ENCODE data around the gene TEX14.

The TEX14 gene

DNA sequence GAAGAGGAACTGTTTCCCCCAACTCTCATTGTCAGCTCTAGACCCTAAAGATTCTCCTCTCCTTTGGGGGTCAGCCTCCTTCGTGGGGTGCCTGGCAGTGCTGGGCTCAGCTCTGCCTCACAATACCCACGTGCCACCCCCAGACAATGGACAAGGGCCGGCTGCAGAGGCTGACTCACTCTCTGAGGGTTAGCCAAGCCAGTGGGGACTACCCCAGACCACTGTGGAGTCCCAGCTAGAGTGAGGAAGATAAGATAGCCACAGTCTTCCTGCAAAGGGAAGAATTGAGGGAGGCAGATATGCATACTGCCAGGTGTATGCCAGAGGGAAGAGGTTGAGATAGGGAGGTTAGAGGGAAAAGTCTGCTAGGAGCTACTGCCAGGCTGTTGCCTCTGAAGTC is 163.9 kb downstream of the TEX14 start:
- DNase-seq (ENCODE audit: low spot score), result no peak

DNA sequence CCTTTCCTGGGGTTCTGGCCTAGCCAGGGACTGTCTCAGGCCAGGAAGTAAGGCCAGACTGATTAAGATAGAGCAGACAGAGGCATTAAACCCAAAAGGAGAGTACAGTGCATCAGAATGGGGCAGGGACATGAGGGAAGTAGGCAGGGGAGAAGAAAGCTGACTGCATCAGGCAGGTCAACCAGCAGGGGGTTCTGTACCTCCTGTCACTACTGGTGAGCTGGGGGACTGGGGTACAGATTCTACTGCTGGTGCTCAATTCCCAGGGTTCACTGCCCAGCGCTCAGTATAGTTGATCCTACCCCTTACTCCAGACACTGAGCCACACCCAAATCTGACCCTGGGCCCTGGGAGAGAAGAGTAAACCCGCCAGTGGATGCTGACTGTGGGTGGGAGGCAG is 164.5 kb downstream of the TEX14 start:
- DNase-seq (ENCODE audit: low spot score), result no peak

DNA sequence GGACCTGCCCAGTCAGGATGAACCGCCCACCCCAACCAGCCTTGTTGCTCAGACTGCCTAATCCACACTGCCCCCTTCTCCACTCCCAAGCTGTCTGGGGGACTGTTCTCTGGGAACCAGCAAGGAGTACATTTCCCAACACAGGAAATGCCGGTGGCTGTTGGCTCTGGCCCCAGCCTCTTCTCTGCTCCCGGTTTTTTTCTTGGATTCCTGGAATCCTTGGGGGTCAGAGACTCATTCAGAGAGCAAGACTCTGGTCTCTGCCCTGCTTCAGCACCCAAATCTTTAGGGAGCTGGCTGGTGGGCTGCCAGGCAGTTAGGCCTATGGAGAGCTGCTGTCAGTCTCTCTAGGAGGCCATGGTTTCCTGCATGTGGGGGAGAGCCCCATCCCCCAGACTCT is 166.6 kb downstream of the TEX14 start:
- DNase-seq (ENCODE audit: low spot score), result no peak

DNA sequence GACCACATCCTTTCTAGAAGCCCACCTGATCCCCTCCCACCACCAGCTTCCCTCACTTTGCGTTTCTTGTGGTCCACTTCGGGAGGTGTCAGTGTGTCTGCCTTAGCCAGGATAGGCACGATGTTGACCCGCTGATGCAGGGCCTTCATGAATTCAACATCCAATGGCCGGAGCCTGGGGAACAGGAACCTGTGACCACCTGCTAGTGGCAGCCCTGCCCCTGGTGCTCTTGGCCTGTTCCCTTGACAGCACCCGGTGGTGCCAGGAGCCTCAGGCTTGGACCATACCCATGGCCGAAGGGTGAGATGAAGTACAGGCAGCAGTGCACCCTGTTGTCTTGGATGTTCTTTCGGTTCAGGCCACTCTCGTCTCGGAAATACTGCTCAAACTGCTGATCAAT is 170.2 kb downstream of the TEX14 start:
- DNase-seq (ENCODE audit: low spot score), result no peak

DNA sequence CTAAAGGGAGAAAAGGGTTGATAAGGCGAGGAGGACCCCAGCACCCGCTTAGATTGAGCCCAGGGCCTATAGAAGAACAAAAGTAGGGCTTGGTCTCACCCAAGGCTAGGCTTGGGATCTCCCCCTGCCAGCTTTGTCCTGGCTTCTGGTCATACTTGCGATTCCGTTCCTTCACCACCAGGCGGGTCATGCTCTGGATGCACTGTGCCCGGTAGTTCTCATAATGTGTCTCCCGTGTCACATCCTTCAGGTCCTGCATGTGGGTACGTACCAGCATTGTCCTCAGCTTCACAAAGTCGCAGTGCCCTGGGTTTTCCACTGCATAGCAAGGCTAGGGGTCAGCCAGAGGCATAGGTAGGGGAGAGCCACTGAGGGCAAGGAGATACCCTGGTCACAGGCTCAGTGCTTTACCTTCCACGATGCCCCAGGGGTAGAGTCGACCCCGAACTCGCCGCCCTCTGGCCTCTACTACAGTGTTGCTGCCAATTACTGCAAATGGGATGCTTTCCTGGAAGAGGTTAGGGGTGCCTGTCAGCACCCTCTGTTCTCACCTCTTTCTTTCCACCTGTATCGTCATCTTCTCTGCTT is 170.9 kb downstream of the TEX14 start:
- DNase-seq (ENCODE audit: low spot score), result no peak

DNA sequence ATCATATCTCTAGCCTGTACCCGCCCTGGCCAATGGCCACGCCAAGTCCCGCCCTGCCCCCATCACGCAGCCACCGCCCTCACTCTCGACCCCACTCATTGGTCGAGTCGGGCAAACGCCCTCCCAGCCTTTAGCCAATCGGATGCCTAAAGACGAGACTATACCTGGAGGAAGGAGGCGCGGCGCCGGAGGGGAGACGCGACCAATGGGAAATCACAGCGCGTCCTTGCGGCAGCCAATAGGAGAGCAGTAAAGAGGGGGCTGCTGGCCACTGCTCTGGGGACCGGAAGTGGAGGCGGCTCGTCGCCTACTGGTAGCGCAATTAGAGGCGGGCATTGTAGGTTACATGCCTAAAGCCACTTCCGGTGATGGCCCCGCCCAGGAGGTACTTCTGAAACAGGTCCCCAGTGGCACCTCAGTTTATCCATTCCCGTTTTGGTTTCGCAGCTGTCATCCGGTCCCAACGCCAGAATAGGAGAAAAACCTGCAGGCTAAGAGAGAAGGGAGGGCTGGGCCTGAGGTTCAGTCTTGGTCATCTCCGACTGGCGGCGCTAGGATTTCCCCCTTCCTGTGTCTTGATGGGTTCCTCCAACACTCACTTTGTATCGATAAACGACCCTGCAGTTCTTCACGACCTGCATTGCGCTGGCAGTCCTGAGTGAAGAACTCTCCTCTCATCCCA is 173.8 kb downstream of the TEX14 start:
- DNase-seq (ENCODE audit: low spot score), result peak; percentile 100

DNA sequence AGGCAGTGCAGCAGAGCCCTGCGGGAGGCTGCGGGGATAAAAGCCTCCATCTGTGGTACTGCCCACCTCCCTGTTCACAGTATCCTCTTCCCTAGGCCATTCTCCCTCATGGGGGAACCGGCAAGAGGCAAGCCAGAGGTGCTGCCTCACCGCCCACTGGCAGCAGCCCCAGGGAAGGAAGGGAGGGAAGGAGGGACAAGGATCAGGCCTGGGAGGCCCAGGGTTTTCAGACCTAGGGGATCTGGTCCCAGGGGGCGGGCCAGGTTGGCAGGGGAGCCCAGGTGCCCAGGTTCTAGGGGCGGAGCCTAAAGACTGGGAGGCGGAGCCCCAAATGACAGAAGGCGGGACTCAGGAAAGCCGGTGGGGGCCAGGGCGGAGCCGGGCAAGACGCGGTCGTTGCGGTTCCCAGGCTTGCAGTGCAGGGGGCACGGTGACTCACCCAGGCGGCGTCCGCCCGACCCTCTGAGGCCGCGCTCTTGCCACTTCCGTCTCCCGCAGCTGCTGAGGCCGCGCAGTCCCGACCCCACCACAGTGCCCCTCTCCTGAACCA is 174.4 kb downstream of the TEX14 start:
- DNase-seq (ENCODE audit: low spot score), result no peak

DNA sequence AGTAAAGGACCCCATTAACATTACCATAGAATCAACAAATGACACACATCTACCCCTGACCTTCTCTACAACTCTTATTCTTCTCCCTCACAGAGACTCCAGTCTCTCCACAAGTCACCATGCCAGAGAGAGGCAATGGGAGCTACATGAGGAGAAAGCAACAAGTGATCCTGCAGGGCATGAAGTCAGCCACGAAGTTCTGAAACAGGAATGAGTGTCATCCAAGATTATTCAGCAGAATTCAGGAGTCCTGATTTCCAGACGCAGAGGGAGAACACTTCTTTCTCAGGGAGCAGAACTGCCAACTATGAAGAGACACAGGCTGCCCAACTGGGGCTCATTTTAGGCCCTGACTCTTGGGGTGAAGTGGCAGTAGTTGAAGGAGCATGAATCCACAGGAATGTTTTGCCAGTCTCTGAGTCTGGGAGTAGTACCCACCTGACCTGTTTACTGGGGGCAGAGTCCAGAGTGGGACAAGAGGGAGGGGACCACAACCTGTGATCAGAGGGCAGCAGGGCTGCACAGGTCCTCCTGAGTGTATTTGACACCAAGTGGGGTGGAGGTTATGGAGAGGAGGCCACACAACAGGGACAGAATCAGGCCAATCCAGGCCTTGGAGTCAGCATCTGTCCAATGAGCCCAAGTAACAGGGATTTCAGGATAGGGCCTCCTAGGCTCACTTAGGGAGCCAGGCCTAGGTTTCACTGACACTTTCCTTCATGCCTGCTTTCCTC is 175.0 kb downstream of the TEX14 start:
- no peak for DNase-seq (ENCODE audit: low spot score)

DNA sequence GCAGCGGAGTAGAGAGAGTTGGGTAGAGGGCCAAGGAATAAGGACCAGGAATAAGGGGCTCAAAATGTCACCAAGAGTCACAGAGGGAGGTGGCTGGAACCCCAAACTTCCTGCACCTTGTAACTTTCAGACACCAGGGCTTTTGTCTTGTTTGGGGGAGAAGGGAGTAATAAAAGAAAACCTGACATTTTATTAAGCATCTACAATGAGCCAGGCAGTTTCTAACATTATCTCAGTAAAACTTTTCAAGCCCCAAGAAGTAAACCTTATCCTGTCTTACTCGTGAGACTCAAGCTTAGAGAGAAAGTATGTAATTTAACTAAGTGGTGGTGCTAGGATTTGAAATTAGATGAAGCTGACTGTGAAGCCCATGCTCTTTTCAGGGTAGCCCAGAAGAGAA is 176.6 kb downstream of the TEX14 start:
- DNase-seq (ENCODE audit: low spot score), result no peak

DNA sequence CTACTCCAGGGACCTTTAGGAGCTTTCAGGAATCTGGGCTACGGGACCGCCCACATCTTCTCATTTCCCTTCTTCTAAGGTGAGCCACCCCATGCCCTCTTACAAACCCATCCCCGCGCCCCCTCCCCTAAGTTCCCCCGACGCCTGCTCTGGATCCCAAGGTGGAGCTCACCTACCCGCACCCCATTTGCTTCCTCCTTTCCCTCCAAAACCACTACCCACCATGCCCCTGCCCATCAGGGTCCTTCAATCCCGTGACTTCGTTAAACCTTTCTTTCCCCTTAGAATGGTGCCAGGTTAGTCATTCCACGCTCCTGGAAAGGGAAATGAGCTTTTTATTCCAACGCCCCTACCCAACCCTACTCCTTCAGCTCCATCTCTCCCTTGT is 177.1 kb downstream of the TEX14 start:
- no peak for DNase-seq (ENCODE audit: low spot score)

DNA sequence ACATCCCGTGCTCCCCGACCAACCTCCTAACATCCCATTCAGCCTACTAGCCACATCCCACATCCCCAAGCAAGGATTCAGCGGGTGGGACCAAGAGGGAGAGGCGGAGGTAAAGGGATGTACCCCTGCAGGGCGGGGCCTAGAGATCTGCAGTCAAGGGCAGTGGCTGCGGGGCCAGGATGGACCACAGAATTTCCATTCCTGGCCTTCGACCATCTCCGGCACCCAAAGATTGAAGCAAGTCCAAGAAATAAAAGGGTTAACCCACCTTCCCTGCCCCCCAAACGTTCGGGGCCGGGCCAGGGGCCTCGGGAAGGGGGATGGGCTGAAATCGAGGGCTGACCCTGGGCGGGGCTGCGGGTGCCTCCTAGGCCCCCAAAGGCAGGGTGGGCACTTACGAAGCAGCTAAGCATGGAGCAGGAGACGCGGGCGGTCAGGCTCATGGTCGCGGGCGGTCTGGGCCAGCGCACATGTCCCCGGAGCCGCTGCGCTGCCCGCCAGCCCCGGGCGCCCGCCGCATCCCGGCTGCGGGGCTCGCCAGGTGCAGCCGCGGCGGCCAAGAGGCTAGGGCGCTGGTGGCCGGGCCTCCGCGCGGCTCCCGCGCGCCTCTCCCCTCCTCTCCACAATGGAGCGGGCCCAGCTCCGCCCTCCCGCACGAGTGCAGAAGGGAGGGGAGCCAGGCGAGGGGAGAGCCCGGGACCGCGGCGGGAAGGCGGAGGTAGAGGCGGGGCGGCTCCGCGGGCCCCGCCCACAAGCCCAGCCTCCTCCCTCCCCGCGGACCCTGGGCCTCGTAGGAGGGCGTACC is 177.7 kb downstream of the TEX14 start, which contains the start of gene MTMR4:
Gene MTMR4, minus strand, starts transcription at position 674 of the 805 bp plus-strand sequence. Its CDS starts 231 bp downstream, at position 443.
- peak; percentile 21 for DNase-seq (ENCODE audit: low spot score)

DNA sequence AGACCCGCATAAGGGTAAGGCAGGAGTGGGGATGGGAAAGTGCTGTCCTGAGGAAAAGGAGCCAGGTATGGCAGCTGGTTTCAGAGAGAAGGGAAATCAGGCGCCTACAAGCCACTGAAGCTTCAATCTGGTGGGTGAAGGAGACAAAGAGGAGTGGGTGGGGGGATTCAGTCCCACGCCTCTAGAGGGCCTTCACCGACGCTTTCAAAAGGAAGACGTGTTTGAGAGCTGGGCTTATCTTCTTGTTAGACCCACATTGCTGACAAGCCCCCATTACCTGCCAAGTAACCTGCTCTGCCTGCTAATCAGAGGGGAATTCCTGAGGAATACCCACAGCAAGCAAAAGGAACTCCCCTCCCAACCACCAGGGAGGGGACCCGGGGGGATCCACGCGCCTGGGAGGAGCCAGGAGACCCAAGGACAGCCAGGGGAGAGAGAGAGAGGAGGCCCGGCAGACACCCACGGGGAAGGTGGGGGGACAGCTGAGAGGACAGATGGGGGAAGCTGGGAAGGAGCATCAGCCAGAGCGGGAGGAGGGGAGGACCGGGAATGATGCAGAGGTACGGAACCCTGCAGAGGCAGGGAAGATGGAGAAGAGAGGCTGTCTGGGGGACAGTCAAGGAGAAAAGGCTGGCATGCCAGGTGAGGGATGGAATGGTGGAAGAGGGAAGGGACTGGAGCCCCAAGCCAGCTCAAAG is 178.4 kb downstream of the TEX14 start:
- DNase-seq (ENCODE audit: low spot score), result no peak

DNA sequence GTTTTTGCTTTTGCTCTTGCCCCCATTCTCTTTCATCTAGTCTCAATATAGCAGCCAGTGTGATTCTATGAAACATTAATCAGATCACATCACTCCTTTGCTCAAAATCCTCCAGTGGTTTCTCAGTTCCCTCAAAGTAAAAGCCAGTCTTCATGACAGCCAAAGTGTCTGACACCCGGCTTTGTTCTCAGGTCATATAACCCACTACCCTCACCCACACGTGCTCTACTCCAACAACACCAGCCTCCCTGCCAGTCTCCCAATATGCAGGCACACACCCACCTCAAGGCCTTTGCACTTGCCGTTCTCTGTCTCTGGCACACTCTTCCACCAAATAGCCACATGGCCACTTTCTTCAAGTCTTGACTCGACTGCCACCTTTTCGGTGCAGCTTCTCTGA is 181.8 kb downstream of the TEX14 start:
- no peak for DNase-seq (ENCODE audit: low spot score)

DNA sequence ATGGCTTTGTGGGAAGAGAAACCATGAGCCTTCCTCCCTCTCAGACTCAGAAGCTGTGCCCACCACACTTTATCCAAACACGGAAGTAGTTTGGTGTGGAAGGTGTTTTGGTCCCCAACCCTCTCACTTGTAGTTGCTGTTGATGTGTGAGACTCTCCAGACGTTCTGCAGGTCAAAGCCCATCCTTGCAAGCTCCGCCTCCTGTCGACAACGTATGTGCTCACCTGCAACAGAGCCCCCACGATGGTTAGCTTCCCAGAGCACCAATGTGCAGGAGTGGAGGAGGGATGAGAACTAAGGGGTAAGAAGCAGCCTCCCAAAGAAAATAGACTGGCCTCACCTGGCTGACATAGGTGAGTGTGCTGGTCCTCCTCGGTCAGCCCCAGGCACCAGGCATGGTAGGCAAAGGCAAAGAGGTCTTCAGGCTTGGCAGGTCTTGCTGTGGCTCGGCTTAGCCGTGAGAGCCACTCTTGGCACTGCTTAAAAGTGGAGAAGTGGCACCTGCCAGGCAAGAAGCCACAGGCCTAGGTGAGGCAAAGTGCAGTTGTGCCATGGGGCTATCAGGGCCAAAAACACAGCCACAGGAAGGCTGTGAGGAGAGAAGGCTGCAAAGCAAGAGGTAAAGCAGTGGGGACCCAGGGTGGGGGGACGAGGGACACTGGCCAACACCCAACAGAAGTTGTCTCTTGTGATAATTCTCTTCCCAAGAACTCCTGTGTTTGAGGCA is 183.3 kb downstream of the TEX14 start:
- DNase-seq (ENCODE audit: low spot score), result no peak

DNA sequence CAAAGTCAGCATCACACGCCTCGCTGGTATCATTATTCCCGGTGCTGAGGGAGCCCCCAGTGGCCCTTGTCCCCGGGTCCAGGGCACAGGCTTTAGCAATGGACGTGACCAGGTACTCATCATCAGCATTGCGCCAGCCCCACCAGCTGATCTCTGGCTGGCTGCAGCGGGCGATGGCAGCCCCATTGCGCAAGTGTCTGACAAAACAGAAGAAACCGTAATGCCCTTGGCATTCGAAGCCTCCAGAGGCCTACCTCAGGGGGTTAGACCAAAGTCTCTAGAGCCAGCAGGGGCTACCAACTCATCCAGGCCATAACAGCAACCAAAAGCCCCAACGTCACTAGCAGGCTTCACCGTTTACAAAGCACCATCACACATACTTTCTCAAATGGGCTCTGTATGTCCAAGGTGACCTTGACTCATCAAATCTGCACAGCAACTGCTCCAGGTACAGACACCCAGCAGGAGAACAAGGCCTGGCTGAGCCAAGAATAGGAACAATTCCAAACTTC is 184.7 kb downstream of the TEX14 start:
- no peak for DNase-seq (ENCODE audit: low spot score)

Measured in kidney capillary endothelial cell (primary cell).